Muscle of leg (tissue), 11 donors: ENCODE results near the gene PGM2. TPM values are rescaled to one million over a fixed set of nuclear protein-coding genes. Genes with fewer than 3 reads are reported as not detected.

Experiments
- DNase-seq: peaks from one replicate; pipeline ENCODE4 v3.0.0; 2013
- H3K27ac ChIP-seq: one replicate; pipeline ENCODE4 v1.5.1; 2013; ENCODE audit warnings: mild to moderate bottlenecking, low read length, control low read depth
- H3K27me3 ChIP-seq: one replicate; pipeline ENCODE4 v1.6.1; 2013; ENCODE audit warnings: low read length; ENCODE audit not compliant: control insufficient read depth, insufficient read depth
- H3K36me3 ChIP-seq: one replicate; pipeline ENCODE4 v1.6.1; 2013; ENCODE audit warnings: low read length; ENCODE audit not compliant: control insufficient read depth, insufficient read depth
- H3K4me1 ChIP-seq: one replicate; pipeline ENCODE4 v1.6.1; 2013; ENCODE audit warnings: low read length; ENCODE audit not compliant: control insufficient read depth, insufficient read depth
- H3K4me3 ChIP-seq: one replicate; pipeline ENCODE4 v1.5.1; 2013; ENCODE audit warnings: low read length, control low read depth
- H3K9me3 ChIP-seq: replicated peaks from 2 replicates; pipeline ENCODE4 v1.6.1; 2013; ENCODE audit warnings: low read depth, low read length; ENCODE audit not compliant: control insufficient read depth
- WGBS: methylation state at CpG from one replicate; pipeline ENCODE4 v1.1.5; 2013; ENCODE audit warnings: missing lambda C conversion rate; ENCODE audit not compliant: insufficient coverage; 5-methylcytosine and 5-hydroxymethylcytosine counted together
- polyA plus RNA-seq, 8 donors: library from polyadenylated mRNA; unstranded; fragments of 120-200 nt; gene quantifications; one replicate each; pipeline versions ENCODE4 v1.2.1 to v1.2.3, GENCODE V29; 2013; ENCODE audit warnings: inconsistent platforms in 1 of 8, low replicate concordance in 1 of 8; ENCODE audit not compliant: insufficient read length in 8 of 8, insufficient read depth in 1 of 8
- total RNA-seq: library from RNA; stranded (reverse); fragments of 120-200 nt; gene quantifications from one replicate; pipeline ENCODE4 v1.2.4, GENCODE V29; 2013

Gene PGM2
- total and polyA plus RNA-seq, 9 donors = 8.5 to 16.6 (median 11.2) TPM

- no CpG with 5 or more reads among the region's 3 CpGs for WGBS
- Histone ChIP-seq H3K36me3 (peaks cover 19% of the 10 kb centered on the region), H3K27me3 (no peaks in the 10 kb centered on the region), H3K4me1 (peaks cover 9% of the 10 kb centered on the region), H3K9me3 (no peaks in the 10 kb centered on the region), H3K27ac (no peak overlapping the region), H3K4me3 (no peak overlapping the region)
- DNase-seq = no peak
Observed at GRCh38 chr4:37828843-37829242, 2.4 kb downstream of the PGM2 start.

- WGBS = 93% methylated on average over 2 of the region's 3 CpGs
Observed at GRCh38 chr4:37830640-37831039, 4.2 kb downstream of the PGM2 start.

GRCh38 chr4:37835031-37835430, 8.5 kb downstream of the PGM2 start:
- no peak overlapping the region for H3K4me3 ChIP-seq
- no peak overlapping the region for H3K27ac ChIP-seq
- no peaks in the 10 kb centered on the region for H3K4me1 ChIP-seq
- no peak for DNase-seq
- H3K9me3 ChIP-seq = no peaks in the 10 kb centered on the region
- no peaks in the 10 kb centered on the region for H3K27me3 ChIP-seq
- no CpG with 5 or more reads among the region's 5 CpGs for WGBS
- H3K36me3 ChIP-seq = peaks cover 28% of the 10 kb centered on the region

More at GRCh38 chr4:37830640-37831039, 4.2 kb downstream of the PGM2 start:
- DNase-seq = no peak
- Histone ChIP-seq H3K4me1 (peaks cover 9% of the 10 kb centered on the region), H3K27ac (no peak overlapping the region), H3K36me3 (peaks cover 26% of the 10 kb centered on the region), H3K9me3 (no peaks in the 10 kb centered on the region), H3K27me3 (no peaks in the 10 kb centered on the region), H3K4me3 (no peak overlapping the region)

- Histone ChIP-seq H3K9me3 (no peaks in the 10 kb centered on the region), H3K36me3 (peaks cover 28% of the 10 kb centered on the region), H3K4me3 (no peak overlapping the region), H3K27ac (no peak overlapping the region), H3K4me1 (no peaks in the 10 kb centered on the region), H3K27me3 (no peaks in the 10 kb centered on the region)
- WGBS = 92% methylated on average over 3 of the region's 6 CpGs
- DNase-seq = no peak
Observed at GRCh38 chr4:37835806-37836205, 9.3 kb downstream of the PGM2 start.

GRCh38 chr4:37836274-37836673, 9.8 kb downstream of the PGM2 start:
- whole genome bisulfite sequencing = 98% methylated on average over 5 of the region's 10 CpGs
- H3K36me3 ChIP-seq = peaks cover 28% of the 10 kb centered on the region

GRCh38 chr4:37836838-37837440, 10.5 kb downstream of the PGM2 start:
- H3K36me3 ChIP-seq = peaks cover 28% of the 10 kb centered on the region
- WGBS = 71% methylated on average over 1 of the region's 4 CpGs

More at GRCh38 chr4:37836274-37836673, 9.8 kb downstream of the PGM2 start:
- DNase-seq = no peak
- no peaks in the 10 kb centered on the region for H3K27me3 ChIP-seq
- no peaks in the 10 kb centered on the region for H3K4me1 ChIP-seq
- no peak overlapping the region for H3K27ac ChIP-seq
- H3K4me3 ChIP-seq = no peak overlapping the region
- no peaks in the 10 kb centered on the region for H3K9me3 ChIP-seq

GRCh38 chr4:37837446-37837845, 11.0 kb downstream of the PGM2 start:
- no peaks in the 10 kb centered on the region for H3K27me3 ChIP-seq
- H3K9me3 ChIP-seq = no peaks in the 10 kb centered on the region
- H3K36me3 ChIP-seq = peaks cover 24% of the 10 kb centered on the region
- no CpG with 5 or more reads among the region's 2 CpGs for WGBS
- DNase-seq = peak; percentile 16
- no peak overlapping the region for H3K4me3 ChIP-seq
- H3K27ac ChIP-seq = no peak overlapping the region
- no peaks in the 10 kb centered on the region for H3K4me1 ChIP-seq

More at GRCh38 chr4:37836838-37837440, 10.5 kb downstream of the PGM2 start:
- Histone ChIP-seq H3K27ac (no peak overlapping the region), H3K4me1 (no peaks in the 10 kb centered on the region), H3K4me3 (no peak overlapping the region), H3K27me3 (no peaks in the 10 kb centered on the region), H3K9me3 (no peaks in the 10 kb centered on the region)
- no peak for DNase-seq

- Histone ChIP-seq H3K4me3 (no peak overlapping the region), H3K9me3 (no peaks in the 10 kb centered on the region), H3K4me1 (no peaks in the 10 kb centered on the region), H3K36me3 (peaks cover 14% of the 10 kb centered on the region), H3K27me3 (no peaks in the 10 kb centered on the region), H3K27ac (no peak overlapping the region)
- WGBS = no CpG with 5 or more reads among the region's 2 CpGs
- no peak for DNase-seq
Observed at GRCh38 chr4:37839426-37839825, 12.9 kb downstream of the PGM2 start.

- Histone ChIP-seq H3K9me3 (no peaks in the 10 kb centered on the region), H3K27ac (no peak overlapping the region), H3K27me3 (no peaks in the 10 kb centered on the region), H3K36me3 (peaks cover 26% of the 10 kb centered on the region), H3K4me1 (no peaks in the 10 kb centered on the region), H3K4me3 (no peak overlapping the region)
- DNase-seq = no peak
- 89% methylated on average over 1 of the region's 5 CpGs for WGBS
Observed at GRCh38 chr4:37844204-37844603, 17.7 kb downstream of the PGM2 start.

GRCh38 chr4:37845201-37845600, 18.7 kb downstream of the PGM2 start:
- H3K4me3 ChIP-seq = no peak overlapping the region
- H3K27me3 ChIP-seq = no peaks in the 10 kb centered on the region
- 97% methylated on average over 3 of the region's 4 CpGs for WGBS
- peaks cover 26% of the 10 kb centered on the region for H3K36me3 ChIP-seq
- no peaks in the 10 kb centered on the region for H3K4me1 ChIP-seq
- DNase-seq = no peak
- no peaks in the 10 kb centered on the region for H3K9me3 ChIP-seq
- no peak overlapping the region for H3K27ac ChIP-seq
